Suprapubic skin (tissue), 4 donors: ENCODE results near the gene LAMP1.

Experiments
- EP300 ChIP-seq: sonication (generic); formaldehyde crosslinking; IDR thresholded peaks from one replicate; pipeline ENCODE4 v1.6.1; 2017; ENCODE audit warnings: antibody characterized with exemption
- POLR2A ChIP-seq, 2 donors: fragments of 450-650 bp; IDR thresholded peaks; one replicate each; pipeline ENCODE4 v1.6.1; 2017; ENCODE audit warnings: antibody characterized with exemption in 2 of 2, mild to moderate bottlenecking in 2 of 2, moderate library complexity in 2 of 2
- POLR2AphosphoS5 ChIP-seq, 3 donors: sonication (generic); formaldehyde crosslinking; IDR thresholded peaks; one replicate each; pipeline ENCODE4 v1.6.1; 2017; ENCODE audit warnings: antibody characterized with exemption in 3 of 3
- TF ChIP-seq, protein P1 (sequence below), 2 donors: fragments of 200-600 bp in 1 of 2; fragments of 450-650 bp in 1 of 2; sonication (generic) in 1 of 2; IDR thresholded peaks; one replicate each; pipeline ENCODE4 v1.5.1; 2016 to 2019; ENCODE audit warnings: antibody characterized with exemption in 2 of 2, mild to moderate bottlenecking in 1 of 2, moderate library complexity in 1 of 2

DNA sequence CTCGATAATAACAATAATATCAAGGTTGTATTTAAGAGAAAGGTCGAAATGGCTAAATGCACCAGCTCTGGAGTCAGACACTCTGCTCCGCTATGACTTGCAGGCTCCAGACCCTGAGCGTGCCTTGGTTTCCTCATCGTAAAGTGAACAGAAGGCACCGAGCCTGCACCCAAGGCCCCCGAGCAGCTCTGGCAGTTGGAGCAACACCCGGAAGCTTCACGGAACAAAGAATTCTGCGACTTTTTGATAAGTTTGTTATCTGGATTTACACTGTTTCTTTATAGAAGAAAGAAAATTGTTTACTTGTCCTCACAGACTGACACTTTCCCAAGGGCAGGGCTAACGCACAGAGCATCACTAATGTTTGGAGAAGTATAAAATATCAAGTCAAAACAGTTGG, 62.5 kb downstream of the LAMP1 start:
- TF ChIP-seq, protein P1, sequence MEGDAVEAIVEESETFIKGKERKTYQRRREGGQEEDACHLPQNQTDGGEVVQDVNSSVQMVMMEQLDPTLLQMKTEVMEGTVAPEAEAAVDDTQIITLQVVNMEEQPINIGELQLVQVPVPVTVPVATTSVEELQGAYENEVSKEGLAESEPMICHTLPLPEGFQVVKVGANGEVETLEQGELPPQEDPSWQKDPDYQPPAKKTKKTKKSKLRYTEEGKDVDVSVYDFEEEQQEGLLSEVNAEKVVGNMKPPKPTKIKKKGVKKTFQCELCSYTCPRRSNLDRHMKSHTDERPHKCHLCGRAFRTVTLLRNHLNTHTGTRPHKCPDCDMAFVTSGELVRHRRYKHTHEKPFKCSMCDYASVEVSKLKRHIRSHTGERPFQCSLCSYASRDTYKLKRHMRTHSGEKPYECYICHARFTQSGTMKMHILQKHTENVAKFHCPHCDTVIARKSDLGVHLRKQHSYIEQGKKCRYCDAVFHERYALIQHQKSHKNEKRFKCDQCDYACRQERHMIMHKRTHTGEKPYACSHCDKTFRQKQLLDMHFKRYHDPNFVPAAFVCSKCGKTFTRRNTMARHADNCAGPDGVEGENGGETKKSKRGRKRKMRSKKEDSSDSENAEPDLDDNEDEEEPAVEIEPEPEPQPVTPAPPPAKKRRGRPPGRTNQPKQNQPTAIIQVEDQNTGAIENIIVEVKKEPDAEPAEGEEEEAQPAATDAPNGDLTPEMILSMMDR (IDR thresholded peaks at IDR 0.05): no peak
- no peak for TF ChIP-seq POLR2A (IDR thresholded peaks at IDR 0.05)
- no peak for TF ChIP-seq POLR2AphosphoS5 (IDR thresholded peaks at IDR 0.05)
- TF ChIP-seq EP300: no peak
